Gastroesophageal sphincter (tissue), 3 donors: ENCODE data around the gene CSNK1D.

ENCODE experiments used
- POLR2AphosphoS5 ChIP-seq: sonication (generic); formaldehyde crosslinking; IDR thresholded peaks from one replicate; pipeline ENCODE4 v1.6.1; 2017; ENCODE audit warnings: antibody characterized with exemption
- TF ChIP-seq, protein P1 (sequence below), 4 experiments: fragments of 200-600 bp in 2 of 4; fragments of 450-650 bp in 2 of 4; sonication (generic) in 1 of 4; IDR thresholded peaks; one replicate each; pipeline ENCODE4 v1.5.1; 2017 to 2019; ENCODE audit warnings: antibody characterized with exemption in 4 of 4, mild to moderate bottlenecking in 2 of 4, moderate library complexity in 2 of 4

DNA sequence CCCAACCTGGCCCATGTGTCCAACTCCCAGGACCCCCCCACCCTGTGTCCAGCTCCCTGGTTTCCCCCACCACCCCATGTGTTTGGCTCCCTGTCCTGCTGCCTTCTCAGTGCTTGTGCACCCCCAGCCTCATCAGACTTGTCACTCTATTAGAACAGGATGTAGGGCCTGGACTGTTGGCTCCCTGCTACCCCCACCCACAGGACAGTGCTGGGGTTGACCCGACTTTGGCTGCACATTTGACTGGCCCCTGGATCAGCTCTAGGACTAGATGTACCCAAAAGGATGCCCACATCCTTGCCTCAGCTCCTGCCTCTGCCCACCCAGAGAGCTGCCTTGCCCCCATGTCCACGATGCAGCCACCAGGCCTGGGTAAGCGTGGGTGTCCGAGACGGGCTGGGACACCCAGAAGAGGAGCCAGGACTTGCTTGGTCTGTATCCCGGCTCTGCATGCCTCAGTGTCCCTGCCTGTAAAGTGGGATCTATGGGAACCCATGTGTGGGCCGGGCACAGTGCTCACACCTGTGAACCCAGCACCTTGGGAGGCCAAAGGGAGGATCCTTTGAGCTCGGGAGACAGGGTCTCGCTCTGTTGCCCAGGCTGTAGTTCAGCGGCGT is 59.4 kb downstream of the CSNK1D start:
- TF ChIP-seq, protein P1, sequence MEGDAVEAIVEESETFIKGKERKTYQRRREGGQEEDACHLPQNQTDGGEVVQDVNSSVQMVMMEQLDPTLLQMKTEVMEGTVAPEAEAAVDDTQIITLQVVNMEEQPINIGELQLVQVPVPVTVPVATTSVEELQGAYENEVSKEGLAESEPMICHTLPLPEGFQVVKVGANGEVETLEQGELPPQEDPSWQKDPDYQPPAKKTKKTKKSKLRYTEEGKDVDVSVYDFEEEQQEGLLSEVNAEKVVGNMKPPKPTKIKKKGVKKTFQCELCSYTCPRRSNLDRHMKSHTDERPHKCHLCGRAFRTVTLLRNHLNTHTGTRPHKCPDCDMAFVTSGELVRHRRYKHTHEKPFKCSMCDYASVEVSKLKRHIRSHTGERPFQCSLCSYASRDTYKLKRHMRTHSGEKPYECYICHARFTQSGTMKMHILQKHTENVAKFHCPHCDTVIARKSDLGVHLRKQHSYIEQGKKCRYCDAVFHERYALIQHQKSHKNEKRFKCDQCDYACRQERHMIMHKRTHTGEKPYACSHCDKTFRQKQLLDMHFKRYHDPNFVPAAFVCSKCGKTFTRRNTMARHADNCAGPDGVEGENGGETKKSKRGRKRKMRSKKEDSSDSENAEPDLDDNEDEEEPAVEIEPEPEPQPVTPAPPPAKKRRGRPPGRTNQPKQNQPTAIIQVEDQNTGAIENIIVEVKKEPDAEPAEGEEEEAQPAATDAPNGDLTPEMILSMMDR (IDR thresholded peaks at IDR 0.05) = no peak
- TF ChIP-seq POLR2AphosphoS5 = no peak
